CD14-positive monocyte (primary cell): Measurements from ENCODE around the gene SCMH1. TPM values are rescaled to one million over a fixed set of nuclear protein-coding genes. Genes with fewer than 3 reads are reported as not detected.

Source experiments
- DNase-seq, 3 donors: peaks; one replicate each; pipeline ENCODE4 v3.0.0-alpha.2; 2011 to 2022
- H2AFZ ChIP-seq: 2 replicates; pipeline ENCODE4 v1.6.0; 2012; ENCODE audit warnings: mild to moderate bottlenecking, low read depth, low read length, inconsistent platforms; ENCODE audit not compliant: insufficient read depth, poor library complexity, severe bottlenecking
- H3K27ac ChIP-seq, 2 donors: 1 replicate in 1 of 2; 2 replicates in 1 of 2; pipeline ENCODE4 v1.5.1; 2012 to 2013; ENCODE audit warnings: low read length in 2 of 2, control low read depth in 1 of 2, inconsistent platforms in 1 of 2, low read depth in 1 of 2, mild to moderate bottlenecking in 1 of 2
- H3K27me3 ChIP-seq, 2 donors: one replicate each; pipeline versions ENCODE4 v1.6.0 to v1.6.1; 2011 to 2013; ENCODE audit warnings: low read length in 2 of 2; ENCODE audit not compliant: control insufficient read depth in 2 of 2, insufficient read depth in 2 of 2
- H3K36me3 ChIP-seq, 2 donors: replicated peaks in 1 of 2; 1 replicate in 1 of 2; 2 replicates in 1 of 2; pipeline versions ENCODE4 v1.5.1 to v1.6.1; 2012 to 2013; ENCODE audit warnings: low read length in 2 of 2, control low read depth in 1 of 2, inconsistent platforms in 1 of 2, mild to moderate bottlenecking in 1 of 2; ENCODE audit not compliant: insufficient read depth in 2 of 2, control insufficient read depth in 1 of 2
- H3K4me1 ChIP-seq, 2 donors: 1 replicate in 1 of 2; 2 replicates in 1 of 2; pipeline versions ENCODE4 v1.5.1 to v1.6.1; 2012 to 2013; ENCODE audit warnings: low read length in 2 of 2, control low read depth in 1 of 2, inconsistent platforms in 1 of 2, mild to moderate bottlenecking in 1 of 2, moderate library complexity in 1 of 2; ENCODE audit not compliant: insufficient read depth in 2 of 2, control insufficient read depth in 1 of 2
- H3K4me2 ChIP-seq: replicated peaks from 2 replicates; pipeline ENCODE3; 2012; ENCODE audit warnings: low read length, moderate library complexity, mild to moderate bottlenecking; ENCODE audit not compliant: poor library complexity, severe bottlenecking; ENCODE audit errors: extremely low read depth
- H3K4me3 ChIP-seq, 3 experiments: fragments of 200-600 bp in 1 of 3; sonication (generic) in 1 of 3; replicated peaks in 1 of 3; 1 replicate in 2 of 3; 2 replicates in 1 of 3; pipeline ENCODE4 v1.5.1; 2011 to 2013; ENCODE audit warnings: low read length in 3 of 3, mild to moderate bottlenecking in 3 of 3, control low read depth in 2 of 3, low read depth in 2 of 3, inconsistent platforms in 1 of 3, moderate library complexity in 1 of 3
- H3K79me2 ChIP-seq: 2 replicates; pipeline ENCODE4 v1.6.0; 2012; ENCODE audit warnings: mild to moderate bottlenecking, control low read depth, inconsistent platforms, low read length, moderate library complexity; ENCODE audit not compliant: insufficient read depth
- H3K9ac ChIP-seq: 2 replicates; pipeline ENCODE4 v1.6.0; 2017; ENCODE audit warnings: low read length, mild to moderate bottlenecking; ENCODE audit not compliant: insufficient read depth, poor library complexity, severe bottlenecking
- H3K9me3 ChIP-seq, 2 donors: replicated peaks in 1 of 2; 1 replicate in 1 of 2; 2 replicates in 1 of 2; pipeline versions ENCODE4 v1.5.1 to v1.6.1; 2012 to 2013; ENCODE audit warnings: low read length in 2 of 2, control low read depth in 1 of 2; ENCODE audit not compliant: control insufficient read depth in 1 of 2, insufficient read depth in 1 of 2
- H4K20me1 ChIP-seq: 2 replicates; pipeline ENCODE4 v1.6.0; 2012; ENCODE audit warnings: mild to moderate bottlenecking, low read length, control low read depth, moderate library complexity; ENCODE audit not compliant: insufficient read depth
- H3K27ac Mint-ChIP-seq, 7 donors: one replicate each; pipeline ENCODE4 v1.8.0; 2020; ENCODE audit warnings: mild to moderate bottlenecking in 7 of 7, mixed read lengths in 7 of 7, moderate library complexity in 6 of 7, inconsistent platforms in 2 of 7
- H3K27me3 Mint-ChIP-seq, 3 donors: one replicate each; pipeline ENCODE4 v1.8.0; 2021 to 2022; ENCODE audit warnings: low read depth in 3 of 3, mild to moderate bottlenecking in 3 of 3, mixed read lengths in 3 of 3, moderate library complexity in 3 of 3, inconsistent platforms in 1 of 3
- H3K36me3 Mint-ChIP-seq, 2 donors: one replicate each; pipeline ENCODE4 v1.8.0; 2020; ENCODE audit warnings: mixed read lengths in 2 of 2, inconsistent platforms in 1 of 2, mild to moderate bottlenecking in 1 of 2
- H3K4me1 Mint-ChIP-seq: one replicate; pipeline ENCODE4 v1.8.0; 2020; ENCODE audit warnings: mild to moderate bottlenecking, mixed read lengths
- H3K4me3 Mint-ChIP-seq, 2 donors: one replicate each; pipeline ENCODE4 v1.8.0; 2020; ENCODE audit warnings: mild to moderate bottlenecking in 2 of 2, mixed read lengths in 2 of 2, moderate library complexity in 1 of 2
- H3K9me3 Mint-ChIP-seq, 7 donors: one replicate each; pipeline ENCODE4 v1.8.0; 2020 to 2022; ENCODE audit warnings: mixed read lengths in 7 of 7, mild to moderate bottlenecking in 6 of 7, moderate library complexity in 6 of 7, inconsistent platforms in 2 of 7
- WGBS: methylation state at CpG from one replicate; pipeline ENCODE4 v1.1.5; 2013; ENCODE audit warnings: missing lambda C conversion rate; ENCODE audit not compliant: insufficient coverage; 5-methylcytosine and 5-hydroxymethylcytosine counted together
- intact Hi-C, 2 donors: fragments of 100-400 bp; cut with micrococcal nuclease; formaldehyde crosslinking; loops; one replicate each; pipeline versions ENCODE4 v1.15.0 to v1.15.1; 2023
- polyA minus RNA-seq: library from RNA; depleted of rRNA, polyadenylated mRNA; stranded (reverse); fragments of >200 nt; gene quantifications from 2 replicates; pipeline ENCODE4 v1.2.3, GENCODE V29; 2012
- polyA plus RNA-seq, 3 donors: library from polyadenylated mRNA; depleted of rRNA in 1 of 3; unstranded in 2 of 3; stranded (reverse) in 1 of 3; fragments of 300-500 nt in 2 of 3; fragments of >200 nt in 1 of 3; fragmentation: Illumina TruSeq in 2 of 3; gene quantifications; 1 replicate in 2 of 3; 2 replicates in 1 of 3; pipeline ENCODE4 v1.2.3, GENCODE V29; 2012 to 2021
- total RNA-seq, 12 experiments: library from RNA in 1 of 12; stranded (reverse) in 1 of 12; fragments of 120-200 nt in 1 of 12; gene quantifications; one replicate each; pipeline ENCODE4 v1.2.4 and lab custom pipeline; 2013 to 2026; ENCODE audit warnings: mixed read lengths in 6 of 12, inconsistent platforms in 1 of 12
- TF ChIP-seq, protein P1 (sequence below): fragments of 200-600 bp; IDR thresholded peaks from one replicate; pipeline ENCODE4 v1.8.0; 2022; ENCODE audit warnings: antibody characterized with exemption, mild to moderate bottlenecking

The SCMH1 gene
- total RNA-seq (2013), result 8.5 TPM
- polyA plus RNA-seq (10 to 100 TPM in 1 of 3 donors, under 1 TPM in 2; 0.66 to 12.7 (median 0.74) TPM), polyA minus RNA-seq (6.9 and 11.9 TPM in 2 replicates), total RNA-seq (lab: John Stamatoyannopoulos, UW) (5.9 to 15.9 (median 8.6) reads per million in 11 experiments)

- Histone ChIP-seq H3K36me3 (no peaks in the 10 kb centered on the region), H3K9ac (peak within 1 kb of the TSS; percentile 76), H3K9me3 (no peaks in the 10 kb centered on the region), H3K79me2 (peaks cover 46% of the 10 kb centered on the region), H2AFZ (peak within 1 kb of the TSS; percentile 88), H3K4me2 (peak within 1 kb of the TSS; percentile 83), H3K4me3 (peak within 1 kb of the TSS; percentile 41 to 92 (median 76)), H3K4me1 (peaks cover 15 to 18% of the 10 kb centered on the region in 2 donors), H4K20me1 (no peaks in the 10 kb centered on the region), H3K27ac (peak within 1 kb of the TSS in 1 of 2 donors; percentile 46), H3K27me3 (no peaks in the 10 kb centered on the region)
- no peaks in the 10 kb centered on the region for H3K36me3 Mint-ChIP-seq
- H3K9me3 Mint-ChIP-seq, result no peaks in the 10 kb centered on the region
- peak within 1 kb of the TSS; percentile 86 for H3K4me3 Mint-ChIP-seq
- intact Hi-C loops, result no loop called here
- under 1% methylated on average over 58 of the region's 85 CpGs for WGBS
- peak within 1 kb of the TSS in 4 of 7 donors; percentile 49 to 73 (median 66) for H3K27ac Mint-ChIP-seq
- H3K27me3 Mint-ChIP-seq, result no peaks in the 10 kb centered on the region
- peaks cover 27% of the 10 kb centered on the region for H3K4me1 Mint-ChIP-seq
- TF ChIP-seq, protein P1, sequence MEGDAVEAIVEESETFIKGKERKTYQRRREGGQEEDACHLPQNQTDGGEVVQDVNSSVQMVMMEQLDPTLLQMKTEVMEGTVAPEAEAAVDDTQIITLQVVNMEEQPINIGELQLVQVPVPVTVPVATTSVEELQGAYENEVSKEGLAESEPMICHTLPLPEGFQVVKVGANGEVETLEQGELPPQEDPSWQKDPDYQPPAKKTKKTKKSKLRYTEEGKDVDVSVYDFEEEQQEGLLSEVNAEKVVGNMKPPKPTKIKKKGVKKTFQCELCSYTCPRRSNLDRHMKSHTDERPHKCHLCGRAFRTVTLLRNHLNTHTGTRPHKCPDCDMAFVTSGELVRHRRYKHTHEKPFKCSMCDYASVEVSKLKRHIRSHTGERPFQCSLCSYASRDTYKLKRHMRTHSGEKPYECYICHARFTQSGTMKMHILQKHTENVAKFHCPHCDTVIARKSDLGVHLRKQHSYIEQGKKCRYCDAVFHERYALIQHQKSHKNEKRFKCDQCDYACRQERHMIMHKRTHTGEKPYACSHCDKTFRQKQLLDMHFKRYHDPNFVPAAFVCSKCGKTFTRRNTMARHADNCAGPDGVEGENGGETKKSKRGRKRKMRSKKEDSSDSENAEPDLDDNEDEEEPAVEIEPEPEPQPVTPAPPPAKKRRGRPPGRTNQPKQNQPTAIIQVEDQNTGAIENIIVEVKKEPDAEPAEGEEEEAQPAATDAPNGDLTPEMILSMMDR, result no peak
- peak; percentile 4 to 12 (median 11) for DNase-seq
These were observed at the start of gene SCMH1 for GRCh38 chr1:41241749-41242341. TSS of gene SCMH1 (minus strand) at chr1:41242306. CDS start at chr1:41186133, 56,173 bp downstream.

DNA sequence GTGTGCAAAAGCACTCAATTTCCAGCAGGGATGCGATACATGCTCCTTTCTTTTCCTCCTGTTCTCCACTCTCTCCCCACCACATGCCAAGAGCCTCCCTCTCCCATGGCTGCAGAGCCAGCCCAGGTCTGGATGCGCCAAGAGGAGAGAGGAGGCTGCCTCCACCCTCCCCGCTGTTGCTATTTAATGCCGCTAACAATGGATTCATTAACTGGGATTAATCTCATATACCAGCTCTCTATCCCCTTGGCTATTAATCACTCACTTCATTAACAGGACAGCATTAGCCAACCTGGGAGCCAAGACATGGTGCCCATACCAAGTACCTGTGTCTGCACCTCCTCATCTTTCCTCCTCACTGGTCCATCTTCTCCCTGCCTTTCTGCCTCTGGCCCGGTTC is 49.1 kb upstream of the SCMH1 start:
- no peak overlapping the region for H3K4me3 ChIP-seq
- H3K27ac ChIP-seq, result no peak overlapping the region
- no peaks in the 10 kb centered on the region for H3K79me2 ChIP-seq
- H2AFZ ChIP-seq, result no peak overlapping the region
- no peak overlapping the region for H3K9ac ChIP-seq
- no peak for DNase-seq
- Mint-ChIP-seq H3K4me3 (no peak overlapping the region), H3K9me3 (no peaks in the 10 kb centered on the region), H3K27me3 (peaks cover 20 to 23% (median 21%) of the 10 kb centered on the region in 3 donors), H3K4me1 (peaks cover 3% of the 10 kb centered on the region), H3K27ac (peak overlapping the region in 1 of 7 donors; percentile 64), H3K36me3 (no peaks in the 10 kb centered on the region)
- no peaks in the 10 kb centered on the region for H3K4me1 ChIP-seq
- 88% methylated on average over 2 of the region's 5 CpGs for WGBS
- peaks cover 0 to 8% of the 10 kb centered on the region in 2 donors for H3K27me3 ChIP-seq
- H3K9me3 ChIP-seq, result no peaks in the 10 kb centered on the region
- no peak overlapping the region for H3K4me2 ChIP-seq
- intact Hi-C loops, result no loop called here
- H4K20me1 ChIP-seq, result no peaks in the 10 kb centered on the region
- TF ChIP-seq, protein P1, result no peak
- no peaks in the 10 kb centered on the region for H3K36me3 ChIP-seq
